H1 (cell line): ENCODE data around the gene SEMA5B. TPM values are rescaled to one million over a fixed set of nuclear protein-coding genes. Genes with fewer than 3 reads are reported as not detected.

Experiments used
- CTCF ChIA-PET: fragments of 300-600 bp; sonication (Branson Sonifier 250); formaldehyde crosslinking; loops from one replicate; lab custom pipeline; 2021; ENCODE audit not compliant: partially characterized antibody; lab: Charles Lee
- POLR2A ChIA-PET: fragments of 300-600 bp; sonication (Branson Sonifier 250); formaldehyde crosslinking; loops from one replicate; lab custom pipeline; 2021; ENCODE audit warnings: inconsistent platforms; ENCODE audit not compliant: partially characterized antibody; lab: Charles Lee
- DNase-seq, 2 experiments: peaks; one replicate each; pipeline versions ENCODE4 v3.0.0 to v3.0.0-alpha.2; 2010 to 2022; ENCODE audit warnings: low spot score in 2 of 2, low read depth in 1 of 2, mixed read lengths in 1 of 2
- FAIRE-seq: peaks from 2 replicates; lab custom pipeline; 2011; peaks lifted over from hg19 to GRCh38; lab: Jason Lieb, UNC
- H2AFZ ChIP-seq: 2 replicates; pipeline ENCODE4 v1.8.1; 2012; ENCODE audit warnings: low read length, inconsistent platforms
- H2AK5ac ChIP-seq: 2 replicates; pipeline ENCODE4 v1.6.1; 2013; ENCODE audit warnings: low read depth, low read length
- H2BK120ac ChIP-seq: replicated peaks from 2 replicates; pipeline ENCODE3; 2013; ENCODE audit warnings: low read depth, low read length, inconsistent platforms
- H2BK12ac ChIP-seq: 2 replicates; pipeline ENCODE4 v1.6.1; 2013; ENCODE audit warnings: low read depth, low read length
- H2BK15ac ChIP-seq: 2 replicates; pipeline ENCODE4 v1.6.1; 2013; ENCODE audit warnings: low read length
- H2BK20ac ChIP-seq: 2 replicates; pipeline ENCODE4 v1.6.1; 2013; ENCODE audit warnings: low read length
- H2BK5ac ChIP-seq: 2 replicates; pipeline ENCODE4 v1.6.1; 2013; ENCODE audit warnings: low read depth, low read length
- H3K14ac ChIP-seq: 2 replicates; pipeline ENCODE4 v1.6.1; 2013; ENCODE audit warnings: inconsistent platforms; ENCODE audit not compliant: insufficient read length
- H3K18ac ChIP-seq: 2 replicates; pipeline ENCODE4 v1.6.1; 2013; ENCODE audit warnings: low read length; ENCODE audit errors: extremely low read depth
- H3K23ac ChIP-seq: 2 replicates; pipeline ENCODE4 v1.6.1; 2013; ENCODE audit warnings: inconsistent platforms; ENCODE audit not compliant: insufficient read length
- H3K23me2 ChIP-seq: 2 replicates; pipeline ENCODE4 v1.6.1; 2013; ENCODE audit warnings: low read depth, low read length
- H3K27ac ChIP-seq: 2 replicates; pipeline ENCODE4 v1.6.1; 2011; ENCODE audit warnings: low read depth, low read length, inconsistent platforms
- H3K27me3 ChIP-seq, 4 experiments: replicated peaks in 1 of 4; 1 replicate in 1 of 4; 2 replicates in 3 of 4; pipeline versions ENCODE4 v1.6.1 to v1.8.1; 2011 to 2013; ENCODE audit warnings: low read length in 3 of 4, mild to moderate bottlenecking in 3 of 4, inconsistent platforms in 2 of 4, mixed read lengths in 2 of 4, moderate library complexity in 1 of 4; ENCODE audit not compliant: control insufficient read depth in 3 of 4, insufficient read depth in 3 of 4; ENCODE audit errors: extremely low read depth in 1 of 4
- H3K36me3 ChIP-seq, 4 experiments: 2 replicates each; pipeline versions ENCODE4 v1.6.1 to v1.8.1; 2011 to 2013; ENCODE audit warnings: mild to moderate bottlenecking in 4 of 4, low read length in 3 of 4, moderate library complexity in 2 of 4, control low read depth in 1 of 4, inconsistent platforms in 1 of 4; ENCODE audit not compliant: insufficient read depth in 4 of 4, control insufficient read depth in 2 of 4
- H3K4ac ChIP-seq: replicated peaks from 2 replicates; pipeline ENCODE3; 2013; ENCODE audit warnings: low read length, low read depth, mixed read lengths, inconsistent platforms; ENCODE audit not compliant: insufficient read length
- H3K4me1 ChIP-seq, 4 experiments: replicated peaks in 1 of 4; 1 replicate in 1 of 4; 2 replicates in 3 of 4; pipeline versions ENCODE4 v1.6.1 to v1.8.1; 2011 to 2013; ENCODE audit warnings: low read length in 3 of 4, inconsistent platforms in 2 of 4, mixed read lengths in 1 of 4; ENCODE audit not compliant: insufficient read depth in 4 of 4, control insufficient read depth in 3 of 4
- H3K4me2 ChIP-seq, 2 experiments: 2 replicates each; pipeline versions ENCODE4 v1.6.1 to v1.8.1; 2011 to 2013; ENCODE audit warnings: low read depth in 2 of 2, low read length in 2 of 2, control low read depth in 1 of 2, inconsistent platforms in 1 of 2, mild to moderate bottlenecking in 1 of 2; ENCODE audit not compliant: insufficient read depth in 1 of 2
- H3K4me3 ChIP-seq, 4 experiments: fragments of 200-600, 300-600 bp in 1 of 4; sonication (generic), shearing (Covaris generic), sonication (Bioruptor Twin) in 1 of 4; 2 replicates each; pipeline versions ENCODE4 v1.5.1 to v1.8.1; 2011 to 2016; ENCODE audit warnings: low read length in 4 of 4, low read depth in 3 of 4, control low read depth in 2 of 4, inconsistent platforms in 2 of 4, mild to moderate bottlenecking in 2 of 4, mixed read lengths in 1 of 4, moderate library complexity in 1 of 4; ENCODE audit not compliant: insufficient read depth in 2 of 4; ENCODE audit errors: extremely low read depth in 1 of 4
- H3K56ac ChIP-seq: replicated peaks from 2 replicates; pipeline ENCODE3; 2013; ENCODE audit warnings: low read depth, mild to moderate bottlenecking, mixed read lengths, low read length, inconsistent platforms; ENCODE audit not compliant: insufficient read length
- H3K79me1 ChIP-seq: 2 replicates; pipeline ENCODE4 v1.6.1; 2013; ENCODE audit warnings: low read depth, low read length, control low read depth
- H3K79me2 ChIP-seq, 2 experiments: 2 replicates each; pipeline versions ENCODE4 v1.6.1 to v1.8.1; 2012 to 2013; ENCODE audit warnings: low read length in 2 of 2, mild to moderate bottlenecking in 2 of 2, inconsistent platforms in 1 of 2; ENCODE audit not compliant: insufficient read depth in 2 of 2, control insufficient read depth in 1 of 2
- H3K9ac ChIP-seq, 4 experiments: replicated peaks in 1 of 4; 1 replicate in 1 of 4; 2 replicates in 3 of 4; pipeline versions ENCODE4 v1.6.1 to v1.8.1; 2011 to 2013; ENCODE audit warnings: low read depth in 3 of 4, low read length in 3 of 4, control low read depth in 2 of 4, mild to moderate bottlenecking in 2 of 4, moderate library complexity in 2 of 4, inconsistent platforms in 1 of 4; ENCODE audit errors: extremely low read depth in 1 of 4
- H3K9me3 ChIP-seq, 2 experiments: 2 replicates each; pipeline versions ENCODE4 v1.6.1 to v1.8.1; 2012 to 2013; ENCODE audit warnings: mild to moderate bottlenecking in 2 of 2, moderate library complexity in 2 of 2, control low read depth in 1 of 2, inconsistent platforms in 1 of 2, low read depth in 1 of 2, low read length in 1 of 2, mixed read lengths in 1 of 2; ENCODE audit not compliant: insufficient read depth in 2 of 2
- H4K20me1 ChIP-seq, 2 experiments: replicated peaks in 1 of 2; 2 replicates each; pipeline versions ENCODE3 to v1.8.1; 2011 to 2013; ENCODE audit warnings: inconsistent platforms in 2 of 2, low read length in 2 of 2, mild to moderate bottlenecking in 1 of 2; ENCODE audit not compliant: insufficient read depth in 2 of 2, control insufficient read depth in 1 of 2
- H4K5ac ChIP-seq: 2 replicates; pipeline ENCODE4 v1.6.1; 2013; ENCODE audit warnings: low read length, low read depth, mixed read lengths, inconsistent platforms; ENCODE audit not compliant: insufficient read length
- H4K8ac ChIP-seq: 2 replicates; pipeline ENCODE4 v1.8.0; 2013; ENCODE audit warnings: mild to moderate bottlenecking, moderate library complexity, low read length, inconsistent platforms; ENCODE audit not compliant: insufficient read depth; ENCODE audit errors: extremely low read depth
- H4K91ac ChIP-seq: replicated peaks from 2 replicates; pipeline ENCODE3; 2013; ENCODE audit warnings: low read length, mixed read lengths, inconsistent platforms; ENCODE audit not compliant: insufficient read length
- CBX5 ChIP-seq: fragments of 300-800, 300-1000 bp; sonication (generic); IDR thresholded peaks from 2 replicates; pipeline ENCODE4 v1.7.1; 2016; ENCODE audit warnings: antibody characterized with exemption, low read length, low read depth
- CBX8 ChIP-seq: fragments of 300-800, 300-1000 bp; sonication (generic); IDR thresholded peaks from 2 replicates; pipeline ENCODE4 v1.7.1; 2016; ENCODE audit warnings: low read depth, low read length, borderline replicate concordance
- FOSL1 ChIP-seq: IDR thresholded peaks from 2 replicates; pipeline ENCODE4 v1.6.1; 2011; ENCODE audit warnings: mild to moderate bottlenecking, low read depth, low read length, moderate library complexity; ENCODE audit not compliant: insufficient read depth
- RFX5 ChIP-seq: IDR thresholded peaks from 2 replicates; pipeline ENCODE4 v1.6.1; 2011; ENCODE audit warnings: low read depth, low read length, improper control_type of control experiment, borderline replicate concordance
- SIRT6 ChIP-seq: IDR thresholded peaks from one replicate; pipeline ENCODE4 v1.7.1; 2012; ENCODE audit warnings: low read length, inconsistent platforms
- SP4 ChIP-seq: IDR thresholded peaks from 2 replicates; pipeline ENCODE4 v1.6.1; 2012; ENCODE audit warnings: low read length, inconsistent platforms
- TCF12 ChIP-seq: IDR thresholded peaks from 2 replicates; pipeline ENCODE4 v1.6.1; 2011; ENCODE audit warnings: low read depth, mild to moderate bottlenecking, low read length
- WGBS, 2 experiments: shearing (Covaris generic) in 1 of 2; methylation state at CpG; one replicate each; pipeline versions ENCODE4 v1.1.6 to v1.1.7; 2013 to 2015; ENCODE audit warnings: low lambda C conversion rate in 2 of 2, mixed read lengths in 2 of 2, inconsistent platforms in 1 of 2, low coverage in 1 of 2, missing lambda C conversion rate in 1 of 2; ENCODE audit not compliant: insufficient replicate concordance in 2 of 2, insufficient coverage in 1 of 2, insufficient read length in 1 of 2; ENCODE audit errors: extremely low coverage in 1 of 2, missing lambda C conversion rate in 1 of 2; 5-methylcytosine and 5-hydroxymethylcytosine counted together
- polyA plus RNA-seq, 7 experiments: library from polyadenylated mRNA; depleted of rRNA in 3 of 7; stranded (reverse) in 5 of 7; unstranded in 2 of 7; fragments of >200 nt in 5 of 7; fragments of 200-250 nt in 2 of 7; gene quantifications; 1 replicate in 5 of 7; 2 replicates in 1 of 7; 4 replicates in 1 of 7; pipeline versions ENCODE4 v1.2.1 to v1.2.3, GENCODE V29; 2011 to 2013; ENCODE audit warnings: missing spikeins in 2 of 7, mixed read lengths in 2 of 7
- total RNA-seq: library from RNA; stranded (reverse); fragmentation: NEBNext Ultra II Directional; extraction: Animal tissue kit (Norgen Biotek cat#: 25700); gene quantifications from 2 replicates; pipeline ENCODE4 v1.2.1, GENCODE V29; 2021
- TF ChIP-seq, protein P1 (sequence below): IDR thresholded peaks from 2 replicates; pipeline ENCODE4 v1.6.1; 2011; ENCODE audit warnings: low read depth, mild to moderate bottlenecking, low read length; ENCODE audit not compliant: insufficient read depth

SEMA5B gene
- total and polyA plus RNA-seq, 2 of the 8 experiments (the other 6 are each of a cell fraction or from before 2014, with no cell fraction given): 13.1 to 22.4 TPM

DNA sequence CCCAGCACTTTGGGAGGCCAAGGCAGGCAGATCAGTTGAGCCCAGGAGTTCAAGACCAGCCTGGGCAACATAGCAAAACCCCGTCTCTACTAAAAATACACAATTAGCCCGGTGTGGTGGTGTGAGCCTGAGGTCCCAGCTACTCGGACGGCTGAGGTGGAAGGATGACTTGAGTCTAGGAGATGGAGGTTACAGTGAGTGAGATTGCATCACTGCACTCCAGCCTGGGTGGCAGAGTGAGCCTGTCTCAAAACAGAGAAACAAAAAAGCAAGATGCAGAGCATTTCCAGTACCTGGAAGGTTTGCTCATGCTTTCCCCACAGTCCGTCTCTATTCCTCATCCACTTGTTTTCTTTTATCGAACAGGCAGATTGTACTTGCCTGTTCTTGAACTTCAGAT, 35.5 kb upstream of the SEMA5B start:
- H3K9ac ChIP-seq: no peak overlapping the region
- H3K18ac ChIP-seq: no peak overlapping the region
- H2BK20ac ChIP-seq: no peak overlapping the region
- TF ChIP-seq CBX5: no peak
- no peak for TF ChIP-seq TCF12
- TF ChIP-seq, protein P1, sequence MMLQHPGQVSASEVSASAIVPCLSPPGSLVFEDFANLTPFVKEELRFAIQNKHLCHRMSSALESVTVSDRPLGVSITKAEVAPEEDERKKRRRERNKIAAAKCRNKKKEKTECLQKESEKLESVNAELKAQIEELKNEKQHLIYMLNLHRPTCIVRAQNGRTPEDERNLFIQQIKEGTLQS: no peak
- TF ChIP-seq CBX8: no peak
- no peak for TF ChIP-seq SP4
- TF ChIP-seq FOSL1: no peak
- TF ChIP-seq SIRT6: no peak
- no peak for TF ChIP-seq RFX5
- H3K27me3 ChIP-seq: peaks cover 0 to 11% (median 8%) of the 10 kb centered on the region in 4 experiments; a peak in 5 of 7 replicates
- no peak overlapping the region for H3K4ac ChIP-seq
- 94% methylated on average over 6 of the region's 6 CpGs; no CpG with 5 or more reads in 1 of the 2 experiments for WGBS, 2 experiments
- CTCF ChIA-PET: interaction anchor here (0.8 kb wide), 1 partner anchor 27 kb away, joined by 3 read pairs; no protein-coding TSS in a partner anchor
- H4K8ac ChIP-seq: no peak overlapping the region
- H3K4me1 ChIP-seq: peaks cover 0 to 5% (median under 1%) of the 10 kb centered on the region in 4 experiments; a peak in 5 of 7 replicates
- no peak overlapping the region for H3K23ac ChIP-seq
- peaks cover 11% of the 10 kb centered on the region for H3K23me2 ChIP-seq
- H2BK120ac ChIP-seq: no peak overlapping the region
- H3K4me2 ChIP-seq: no peak overlapping the region
- H2BK5ac ChIP-seq: no peak overlapping the region
- H4K5ac ChIP-seq: no peak overlapping the region
- H2AK5ac ChIP-seq: no peak overlapping the region
- H2BK12ac ChIP-seq: no peak overlapping the region
- no peak overlapping the region for H3K27ac ChIP-seq
- no peaks in the 10 kb centered on the region for H3K36me3 ChIP-seq
- peaks cover 1% of the 10 kb centered on the region; the same call in 1 of the 2 replicates for H3K79me1 ChIP-seq
- H3K14ac ChIP-seq: no peak overlapping the region
- H4K91ac ChIP-seq: no peak overlapping the region
- no peak overlapping the region for H2AFZ ChIP-seq
- H3K9me3 ChIP-seq: no peaks in the 10 kb centered on the region; a peak in 1 of 4 replicates
- no peak overlapping the region for H3K4me3 ChIP-seq
- H3K79me2 ChIP-seq: peaks cover 0 to 5% of the 10 kb centered on the region in 2 experiments; a peak in 1 of 4 replicates
- POLR2A ChIA-PET: no interaction called here
- FAIRE-seq: no peak
- no peak overlapping the region for H3K56ac ChIP-seq
- no peak for DNase-seq
- H4K20me1 ChIP-seq: no peaks in the 10 kb centered on the region
- H2BK15ac ChIP-seq: no peak overlapping the region
